Right ventricle myocardium superior (tissue), 1 donor: ENCODE measurements around the gene KCNF1. TPM values are rescaled to one million over a fixed set of nuclear protein-coding genes. Genes with fewer than 3 reads are reported as not detected.

Source experiments
- ATAC-seq: fragments of 200-7000 bp; cut with Tn5 transposase; one replicate; pipeline ENCODE4 v1.9.1; 2020; ENCODE audit warnings: mild to moderate bottlenecking; ENCODE audit not compliant: poor library complexity
- DNase-seq: peaks from one replicate; pipeline ENCODE4 v3.0.0-alpha.2; 2020
- intact Hi-C: fragments of 100-400 bp; cut with DNase I; formaldehyde crosslinking; loops from one replicate; pipeline ENCODE4 v1.11.2; 2022
- total RNA-seq: library from RNA; stranded (reverse); fragmentation: NEBNext Ultra II Directional; extraction: Animal tissue kit (Norgen Biotek cat#: 25700); gene quantifications from one replicate; pipeline ENCODE4 v1.2.1, GENCODE V29; 2021
- donor health status: DM: no; HTN: yes; CAD: no; lungs with severe emphysema.

The KCNF1 gene
- total RNA-seq, 1 donor from 2014 or later: not detected

- ATAC-seq (no peak), DNase-seq (no peak)
- intact Hi-C loops: no loop called here
These were observed 4.1 kb downstream of the KCNF1 start for GRCh38 chr2:10915731-10916276.

GRCh38 chr2:10916953-10917352 is 5.2 kb downstream of the KCNF1 start:
- ATAC-seq: no peak
- intact Hi-C loops: no loop called here
- DNase-seq: no peak

- DNase-seq (no peak), ATAC-seq (no peak)
- intact Hi-C loops: no loop called here
These were observed 6.2 kb downstream of the KCNF1 start for GRCh38 chr2:10917927-10918326.

GRCh38 chr2:10918661-10919409 is 7.1 kb downstream of the KCNF1 start:
- DNase-seq (peak; percentile 67), ATAC-seq (peak; percentile 30)
- intact Hi-C loops: no loop called here

GRCh38 chr2:10919410-10919770 is 7.7 kb downstream of the KCNF1 start:
- no peak for ATAC-seq
- intact Hi-C loops: no loop called here

GRCh38 chr2:10919771-10920621 is 8.3 kb downstream of the KCNF1 start:
- intact Hi-C loops: no loop called here
- DNase-seq (no peak), ATAC-seq (no peak)

More at GRCh38 chr2:10919410-10919770, 7.7 kb downstream of the KCNF1 start:
- no peak for DNase-seq

GRCh38 chr2:10920764-10921388 is 9.1 kb downstream of the KCNF1 start:
- DNase-seq (no peak), ATAC-seq (no peak)
- intact Hi-C loops: no loop called here

- intact Hi-C loops: no loop called here
- ATAC-seq: no peak
- no peak for DNase-seq
These were observed 9.8 kb downstream of the KCNF1 start for GRCh38 chr2:10921525-10921924.

- no peak for ATAC-seq
- DNase-seq: no peak
- intact Hi-C loops: no loop called here
These were observed 10.7 kb downstream of the KCNF1 start for GRCh38 chr2:10922307-10923007.

- no peak for DNase-seq
- intact Hi-C loops: no loop called here
- ATAC-seq: no peak
These were observed 11.3 kb downstream of the KCNF1 start for GRCh38 chr2:10923008-10923375.

- DNase-seq (no peak), ATAC-seq (no peak)
- intact Hi-C loops: no loop called here
These were observed 12.2 kb downstream of the KCNF1 start for GRCh38 chr2:10923965-10924364.

GRCh38 chr2:10924441-10924840 is 12.7 kb downstream of the KCNF1 start:
- DNase-seq: no peak

GRCh38 chr2:10924859-10925258 is 13.1 kb downstream of the KCNF1 start:
- ATAC-seq: no peak
- no peak for DNase-seq
- intact Hi-C loops: no loop called here

More at GRCh38 chr2:10924441-10924840, 12.7 kb downstream of the KCNF1 start:
- ATAC-seq: no peak
- intact Hi-C loops: no loop called here

- ATAC-seq: no peak
- intact Hi-C loops: no loop called here
- DNase-seq: no peak
These were observed 14.6 kb downstream of the KCNF1 start for GRCh38 chr2:10926191-10926820.

GRCh38 chr2:10930721-10931516 is 19.2 kb downstream of the KCNF1 start:
- DNase-seq: no peak
- ATAC-seq: no peak
- intact Hi-C loops: no loop called here

- intact Hi-C loops: no loop called here
- ATAC-seq: no peak
These were observed 20.0 kb downstream of the KCNF1 start for GRCh38 chr2:10931710-10932255.

More at GRCh38 chr2:10931710-10932255, 20.0 kb downstream of the KCNF1 start:
- DNase-seq: no peak
